Ishikawa (cell line): ENCODE measurements around the gene OR5B21.

Source experiments
- CREB1 ChIP-seq: IDR thresholded peaks from 2 replicates; pipeline ENCODE4 v1.6.1; 2012; ENCODE audit warnings: low read depth
- RAD21 ChIP-seq: IDR thresholded peaks from 2 replicates; pipeline ENCODE4 v1.6.1; 2012; ENCODE audit warnings: low read depth
- TCF12 ChIP-seq: IDR thresholded peaks from 2 replicates; pipeline ENCODE4 v1.6.1; 2012; ENCODE audit warnings: low read depth

OR5B21 gene

GRCh38 chr11:58465690-58466089 lies 42.2 kb downstream of the OR5B21 start:
- TF ChIP-seq TCF12: no peak
- no peak for TF ChIP-seq RAD21
- TF ChIP-seq CREB1: no peak
